Epithelial cell of proximal tubule (primary cell): ENCODE results near the gene TMEM141. TPM values are rescaled to one million over a fixed set of nuclear protein-coding genes. Genes with fewer than 3 reads are reported as not detected.
"Not testable (repeated sequence)": the region's sequence is repeated elsewhere in the genome, so short reads cannot be mapped to it uniquely, and the experiment has no call there.

ENCODE experiments used
- DNase-seq: peaks from one replicate; pipeline ENCODE4 v3.0.0-alpha.2; 2011; ENCODE audit warnings: low read depth
- H3K4me3 ChIP-seq: 2 replicates; pipeline ENCODE4 v1.5.1; 2011; ENCODE audit warnings: low read depth, mild to moderate bottlenecking, low read length
- total RNA-seq: library from RNA; depleted of rRNA; stranded (reverse); fragments of >200 nt; gene quantifications from 2 replicates; pipeline ENCODE4 v1.2.3, GENCODE V29; 2015
- TF ChIP-seq, protein P1 (sequence below): conservative IDR thresholded peaks from 2 replicates; pipeline ENCODE4 v1.5.1; 2012; ENCODE audit warnings: low read depth, mild to moderate bottlenecking, low read length

Gene TMEM141
- total RNA-seq, 1 donor from 2014 or later: 108 TPM

DNA sequence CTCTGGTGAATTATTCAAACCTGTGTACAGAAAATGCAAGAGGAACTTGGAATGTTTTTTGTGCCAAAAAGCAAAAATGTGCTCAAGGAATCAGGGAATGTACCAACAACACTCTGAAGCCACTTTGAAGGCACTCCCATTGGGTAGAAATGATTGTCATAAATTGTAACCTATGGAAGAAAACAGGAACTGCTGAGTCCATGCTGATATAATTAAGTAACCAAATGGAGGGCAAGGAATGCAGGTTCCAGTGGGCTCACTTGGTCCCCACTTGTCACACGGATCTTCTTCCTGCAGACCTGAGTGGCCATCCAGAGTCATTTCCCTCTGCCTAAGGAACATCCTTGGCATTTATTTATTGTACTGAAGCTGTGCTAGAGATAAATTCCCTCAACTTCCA, 39.9 kb upstream of the TMEM141 start:
- TF ChIP-seq, protein P1, sequence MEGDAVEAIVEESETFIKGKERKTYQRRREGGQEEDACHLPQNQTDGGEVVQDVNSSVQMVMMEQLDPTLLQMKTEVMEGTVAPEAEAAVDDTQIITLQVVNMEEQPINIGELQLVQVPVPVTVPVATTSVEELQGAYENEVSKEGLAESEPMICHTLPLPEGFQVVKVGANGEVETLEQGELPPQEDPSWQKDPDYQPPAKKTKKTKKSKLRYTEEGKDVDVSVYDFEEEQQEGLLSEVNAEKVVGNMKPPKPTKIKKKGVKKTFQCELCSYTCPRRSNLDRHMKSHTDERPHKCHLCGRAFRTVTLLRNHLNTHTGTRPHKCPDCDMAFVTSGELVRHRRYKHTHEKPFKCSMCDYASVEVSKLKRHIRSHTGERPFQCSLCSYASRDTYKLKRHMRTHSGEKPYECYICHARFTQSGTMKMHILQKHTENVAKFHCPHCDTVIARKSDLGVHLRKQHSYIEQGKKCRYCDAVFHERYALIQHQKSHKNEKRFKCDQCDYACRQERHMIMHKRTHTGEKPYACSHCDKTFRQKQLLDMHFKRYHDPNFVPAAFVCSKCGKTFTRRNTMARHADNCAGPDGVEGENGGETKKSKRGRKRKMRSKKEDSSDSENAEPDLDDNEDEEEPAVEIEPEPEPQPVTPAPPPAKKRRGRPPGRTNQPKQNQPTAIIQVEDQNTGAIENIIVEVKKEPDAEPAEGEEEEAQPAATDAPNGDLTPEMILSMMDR: no peak
- no peak for DNase-seq
- H3K4me3 ChIP-seq: no peak overlapping the region

DNA sequence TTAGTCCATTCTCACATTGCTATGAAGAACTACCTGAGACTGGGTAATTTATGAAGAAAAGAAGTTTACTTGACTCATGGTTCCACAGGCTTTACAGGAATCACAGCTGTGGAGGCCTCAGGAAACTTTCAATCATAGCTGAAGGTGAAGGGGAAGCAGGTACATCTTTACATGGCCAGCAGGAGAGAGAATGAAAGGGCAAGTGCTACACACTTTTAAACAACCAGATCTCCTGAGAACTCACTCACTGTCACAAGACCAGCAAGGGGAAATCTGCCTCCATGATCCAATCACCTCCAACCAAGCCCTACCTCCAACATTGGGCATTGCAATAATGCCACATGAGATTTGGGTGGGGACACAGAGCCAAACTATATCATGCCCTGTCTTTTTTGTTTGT, 39.3 kb upstream of the TMEM141 start:
- no peak overlapping the region for H3K4me3 ChIP-seq
- TF ChIP-seq, protein P1: no peak
- no peak for DNase-seq

DNA sequence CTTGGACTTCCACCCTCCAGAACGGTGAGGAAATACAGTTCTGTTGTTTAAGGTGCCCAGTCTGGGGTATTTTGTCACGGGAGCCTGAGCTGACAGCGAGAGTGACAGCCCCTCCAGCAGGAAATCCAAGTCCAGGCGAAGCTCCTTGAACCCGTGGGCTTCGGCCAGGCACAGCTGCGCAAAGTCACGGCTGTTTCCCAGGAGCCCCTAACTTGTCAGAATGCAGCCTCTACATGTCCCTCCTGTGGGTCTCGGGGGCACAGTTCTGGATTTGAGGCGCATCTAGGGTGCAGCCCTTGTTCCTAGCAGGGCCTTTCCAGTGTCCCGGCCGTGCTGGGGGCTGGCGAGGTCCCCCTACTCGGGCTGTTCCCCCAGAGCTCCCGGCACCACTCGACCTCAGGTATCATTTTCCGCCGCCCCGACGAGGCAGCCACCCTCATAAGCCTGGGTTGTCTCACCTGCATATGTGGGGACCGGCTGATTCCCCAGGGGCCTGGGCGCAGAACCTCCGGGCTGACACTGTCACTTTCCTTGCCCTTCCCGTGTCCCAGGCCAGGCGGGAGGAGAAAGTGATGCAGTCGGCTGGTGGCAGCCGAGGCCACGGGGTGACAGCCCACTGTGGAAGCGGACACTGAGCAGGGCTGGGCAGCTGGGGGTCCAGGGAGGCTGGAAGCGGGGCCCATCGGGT, 37.6 kb upstream of the TMEM141 start:
- no peak for DNase-seq
- TF ChIP-seq, protein P1: no peak
- no peak overlapping the region for H3K4me3 ChIP-seq

DNA sequence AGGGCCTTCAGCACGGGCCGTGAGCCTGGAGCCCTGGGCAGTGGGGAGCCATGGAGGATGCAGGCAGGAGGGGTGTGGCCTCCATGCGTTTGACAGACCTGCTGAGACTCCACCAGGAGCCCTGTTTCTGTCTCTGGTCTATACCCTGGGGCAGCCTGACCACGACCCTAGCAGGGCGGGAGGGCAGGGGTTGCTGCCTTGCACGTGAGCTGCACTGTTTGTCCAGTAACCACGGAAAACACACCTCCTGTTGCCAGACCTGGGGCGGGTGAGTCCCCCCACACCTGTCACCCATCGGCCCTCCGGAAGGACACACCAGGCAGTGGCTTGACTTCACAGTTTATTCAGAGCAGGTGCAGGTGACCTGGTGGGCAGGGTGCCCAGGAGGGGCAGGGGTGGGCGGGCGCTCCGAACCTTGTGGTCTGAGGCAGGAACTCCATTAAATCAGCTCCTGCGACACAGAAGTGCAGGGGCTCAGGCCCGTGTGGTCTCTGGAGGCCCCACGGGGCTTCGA, 37.0 kb upstream of the TMEM141 start:
- H3K4me3 ChIP-seq: no peak overlapping the region
- TF ChIP-seq, protein P1: no peak
- DNase-seq: no peak

DNA sequence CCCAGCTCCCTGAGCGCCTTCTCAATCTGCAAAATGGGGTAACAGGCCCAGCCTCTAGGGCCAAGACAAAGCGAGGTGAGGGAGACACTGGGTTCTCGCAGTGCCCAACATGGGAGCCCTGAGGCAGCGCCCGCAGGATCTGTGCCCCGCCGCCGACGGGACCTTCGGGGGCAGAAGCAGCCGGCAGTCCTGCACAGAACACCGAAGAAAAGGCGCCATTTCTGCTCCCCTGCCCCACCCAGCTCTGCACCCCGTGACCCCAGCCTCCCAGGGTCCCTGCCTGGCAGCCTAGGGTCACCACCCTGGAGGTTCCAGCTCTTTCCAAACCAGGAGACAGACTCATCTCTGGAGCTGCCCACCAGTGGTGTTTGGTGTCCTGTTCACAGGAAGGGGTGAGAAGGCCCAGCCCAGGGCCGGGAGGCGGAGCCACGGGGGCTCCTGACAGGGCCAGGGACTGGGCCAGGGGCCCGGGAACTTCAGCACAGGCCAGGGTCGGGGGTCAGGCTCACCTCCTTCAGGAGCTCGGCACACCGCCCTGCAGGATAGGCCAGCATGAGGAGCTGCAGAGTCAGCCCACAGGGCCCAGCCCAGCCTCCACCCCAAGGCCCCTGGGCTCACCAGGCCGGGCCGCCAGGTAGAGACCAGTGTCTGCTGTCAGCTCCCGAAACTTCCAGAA, 36.4 kb upstream of the TMEM141 start:
- H3K4me3 ChIP-seq: no peak overlapping the region
- TF ChIP-seq, protein P1: no peak
- DNase-seq: no peak

DNA sequence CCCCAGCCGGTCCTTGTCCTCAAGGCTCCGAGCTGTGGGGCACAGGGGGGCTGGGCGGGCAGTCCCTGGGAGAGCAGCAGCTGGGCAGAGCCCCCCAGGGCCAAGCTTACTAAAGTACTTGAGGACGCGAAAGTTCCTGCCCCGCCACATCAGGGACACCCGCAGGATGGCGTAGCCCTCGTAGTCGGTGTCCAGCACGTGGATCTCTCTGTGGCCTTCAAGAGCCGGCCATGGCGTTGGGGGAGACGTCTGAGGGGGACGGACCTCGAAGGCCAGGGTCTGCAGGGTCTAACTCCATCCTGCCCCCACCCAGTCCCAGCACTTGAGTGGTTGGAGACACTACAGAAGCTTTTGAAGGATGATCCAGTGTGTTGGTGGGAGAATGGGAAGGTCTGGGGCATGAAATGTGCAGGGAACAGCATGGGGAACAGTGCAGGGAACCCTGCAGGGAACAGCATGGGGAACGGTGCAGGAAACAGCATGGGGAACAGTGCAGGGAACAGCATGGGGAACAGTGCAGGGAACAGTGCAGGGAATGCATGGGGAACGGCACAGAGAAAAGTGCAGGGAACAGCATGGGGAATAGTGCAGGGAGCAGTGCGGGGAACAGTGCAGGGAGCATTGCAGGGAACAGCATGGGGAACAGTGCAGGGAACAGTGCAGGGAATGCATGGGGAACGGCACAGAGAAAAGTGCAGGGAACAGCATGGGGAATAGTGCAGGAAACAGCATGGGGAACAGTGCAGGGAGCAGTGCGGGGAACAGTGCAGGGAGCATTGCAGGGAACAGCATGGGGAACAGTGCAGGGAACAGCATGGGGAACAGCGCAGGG, 35.6 kb upstream of the TMEM141 start:
- DNase-seq, H3K4me3 ChIP-seq: not testable (repeated sequence)

DNA sequence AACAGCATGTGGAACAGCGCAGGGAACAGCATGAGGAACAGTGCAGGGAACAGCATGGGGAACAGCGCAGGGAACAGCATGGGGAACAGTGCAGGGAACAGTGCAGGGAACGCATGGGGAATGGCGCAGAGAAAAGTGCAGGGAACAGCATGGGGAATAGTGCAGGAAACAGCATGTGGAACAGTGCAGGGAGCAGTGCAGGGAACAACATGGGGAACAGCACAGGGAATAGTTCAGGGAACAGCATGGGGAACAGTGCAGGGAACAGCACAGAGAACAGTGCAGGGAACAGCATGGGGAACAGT, 35.1 kb upstream of the TMEM141 start:
- H3K4me3 ChIP-seq: no peak overlapping the region
- no peak for DNase-seq
- TF ChIP-seq, protein P1: no peak
